Stimulated activated CD8-positive, alpha-beta memory T cell treated with anti-CD3 and anti-CD28 coated beads, Interleukin-15, amount 100 ng/mL, for 4 hours (primary cell): Measurements from ENCODE around the gene TMEM202.
"Not testable (repeated sequence)": the region's sequence is repeated elsewhere in the genome, so short reads cannot be mapped to it uniquely, and the experiment has no call there.

Experiments
- DNase-seq, 2 donors: peaks; one replicate each; pipeline ENCODE4 v3.0.0-alpha.2; 2020; ENCODE audit warnings: low read depth in 2 of 2

Gene TMEM202

DNA sequence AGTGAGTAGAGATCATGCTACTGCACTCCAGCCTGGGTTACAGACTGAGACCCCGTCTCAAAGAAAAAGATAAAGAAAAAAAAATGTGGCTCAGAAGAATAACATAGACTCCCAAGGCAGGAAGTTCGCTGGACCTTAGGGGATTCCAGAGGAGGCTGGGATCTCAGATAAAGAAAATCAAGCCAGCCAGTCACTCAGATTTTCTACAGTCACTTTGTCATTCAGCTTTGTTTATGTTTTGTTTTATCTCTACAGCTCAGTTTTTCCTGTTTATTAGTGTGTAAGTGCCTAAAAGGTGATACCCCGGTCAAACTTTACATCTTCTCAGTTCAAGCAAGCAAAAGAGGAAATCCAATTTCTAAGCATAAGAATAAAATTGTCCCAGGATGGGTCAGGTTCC is 6.3 kb downstream of the TMEM202 start:
- no peak for DNase-seq

DNA sequence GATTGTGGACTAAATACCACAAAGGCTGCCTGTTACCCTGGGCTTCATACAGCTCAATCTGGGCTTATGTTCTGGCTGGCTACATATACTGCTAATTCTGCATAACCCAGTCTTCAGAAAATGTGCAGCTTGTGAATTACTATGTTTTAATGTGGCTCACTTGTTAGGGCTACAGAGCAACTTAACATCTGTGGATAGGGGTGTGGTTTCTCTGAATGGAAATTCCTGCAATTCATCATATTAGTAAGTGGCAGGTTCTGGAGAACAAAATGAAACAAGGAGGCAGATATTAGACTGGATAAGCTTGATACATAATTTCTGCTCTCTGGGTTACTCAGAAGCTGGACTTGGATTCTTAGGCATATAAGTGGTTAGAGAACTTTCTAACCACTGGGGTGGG is 6.7 kb downstream of the TMEM202 start:
- no peak for DNase-seq

DNA sequence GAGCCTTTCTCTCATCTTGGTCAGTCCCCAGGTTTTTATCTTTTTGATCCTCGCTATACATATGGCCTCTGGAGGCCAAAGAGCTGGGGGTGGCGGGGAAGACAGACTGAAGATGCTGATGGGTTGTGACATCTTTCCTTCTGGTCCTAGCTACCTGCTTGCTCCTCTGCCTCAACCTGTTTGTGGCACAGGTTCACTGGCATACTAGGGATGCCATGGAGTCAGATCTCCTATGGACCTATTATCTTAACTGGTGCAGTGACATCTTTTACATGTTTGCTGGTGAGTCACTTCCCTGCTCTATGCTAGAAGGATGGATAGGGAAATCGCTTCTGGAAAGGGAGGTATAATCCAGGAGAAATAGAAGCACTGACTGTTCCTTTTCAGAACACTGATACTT is 8.8 kb downstream of the TMEM202 start:
- no peak for DNase-seq

DNA sequence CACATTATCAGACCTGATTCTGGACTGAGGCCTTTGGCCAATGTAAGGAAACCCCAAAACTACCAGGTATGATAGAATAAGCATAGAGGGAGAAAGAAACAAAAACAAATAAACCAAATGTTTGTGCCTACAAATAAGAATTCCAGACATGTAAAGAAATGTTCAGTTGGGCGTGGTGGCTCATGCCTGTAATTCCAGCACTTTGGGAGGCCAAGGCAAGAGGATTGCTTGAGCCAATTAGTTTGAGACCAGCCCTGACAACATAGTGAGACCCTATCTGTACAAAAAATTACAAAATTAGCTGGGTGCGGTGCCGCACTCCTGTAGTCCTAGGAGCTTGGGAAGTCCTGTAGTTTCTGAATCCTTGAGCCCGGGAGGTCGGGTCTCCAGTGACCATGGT is 13.0 kb downstream of the TMEM202 start:
- DNase-seq = no peak

DNA sequence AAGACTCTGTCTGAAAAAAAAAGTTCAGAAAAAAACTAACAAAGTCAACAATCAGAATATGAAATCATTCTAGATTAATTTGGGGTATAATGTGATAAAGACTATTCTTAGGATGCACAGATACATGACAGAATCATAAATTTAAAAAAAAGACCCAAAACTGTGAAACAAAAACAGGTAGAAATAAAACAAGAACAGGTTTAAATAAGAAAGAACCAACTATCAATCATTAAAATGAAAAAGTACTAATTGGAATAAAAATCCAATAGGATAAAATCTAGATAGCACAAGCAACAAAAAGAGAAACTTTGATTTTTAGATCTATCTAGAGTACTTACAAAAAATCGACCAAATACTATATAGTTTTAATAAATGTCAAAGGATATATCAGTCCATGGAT is 13.4 kb downstream of the TMEM202 start:
- no peak for DNase-seq

DNA sequence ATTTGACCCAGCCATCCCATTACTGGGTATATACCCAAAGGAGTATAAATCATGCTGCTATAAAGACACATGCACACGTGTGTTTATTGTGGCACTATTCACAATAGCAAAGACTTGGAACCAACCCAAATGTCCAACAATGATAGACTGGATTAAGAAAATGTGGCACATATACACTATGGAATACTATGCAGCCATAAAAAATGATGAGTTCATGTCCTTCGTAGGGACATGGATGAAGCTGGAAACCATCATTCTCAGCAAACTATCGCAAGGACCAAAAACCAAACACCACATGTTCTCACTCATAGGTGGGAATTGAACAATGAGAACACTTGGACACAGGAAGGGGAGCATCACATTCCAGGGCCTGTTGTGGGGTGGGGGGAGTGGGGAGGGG is 15.2 kb downstream of the TMEM202 start:
- DNase-seq = not testable (repeated sequence)

DNA sequence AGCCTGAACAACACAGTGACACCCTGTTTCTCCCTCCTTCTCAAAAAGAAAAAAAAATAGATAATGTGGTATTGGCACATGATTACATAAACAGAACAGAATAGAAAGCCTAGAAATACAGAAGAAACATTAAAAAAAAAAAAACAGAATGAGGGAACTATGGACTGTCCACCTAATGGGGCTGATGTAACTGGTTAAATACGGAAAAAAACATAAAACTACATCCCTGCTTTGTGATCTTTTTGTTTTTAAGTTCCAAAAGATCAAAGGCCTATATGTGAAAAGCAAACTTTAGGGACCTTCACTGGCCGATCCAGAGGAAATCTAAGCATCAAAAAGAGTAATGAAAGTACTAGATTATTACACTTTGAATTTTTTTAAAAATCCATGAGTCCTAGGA is 17.2 kb downstream of the TMEM202 start:
- DNase-seq = no peak

DNA sequence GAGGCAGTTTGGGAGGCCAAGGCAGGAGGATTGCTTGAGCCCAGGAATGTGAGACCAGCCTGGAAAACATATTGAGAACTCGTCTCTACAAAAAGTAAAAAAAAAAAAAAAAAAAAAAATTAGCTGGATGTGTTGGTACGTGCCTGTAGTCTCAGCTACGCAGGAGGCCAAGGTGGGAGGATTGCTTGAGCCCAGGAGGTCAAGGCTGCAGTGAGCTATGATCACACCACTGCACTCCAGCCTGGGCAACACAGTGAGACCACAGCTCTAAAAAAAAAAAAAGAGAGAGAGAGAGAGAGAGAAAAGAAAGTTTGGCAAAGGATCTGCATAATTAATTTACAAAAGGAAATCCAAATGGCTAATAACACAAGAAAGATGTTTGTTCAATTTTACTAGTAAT is 21.7 kb downstream of the TMEM202 start:
- DNase-seq = not testable (repeated sequence)

DNA sequence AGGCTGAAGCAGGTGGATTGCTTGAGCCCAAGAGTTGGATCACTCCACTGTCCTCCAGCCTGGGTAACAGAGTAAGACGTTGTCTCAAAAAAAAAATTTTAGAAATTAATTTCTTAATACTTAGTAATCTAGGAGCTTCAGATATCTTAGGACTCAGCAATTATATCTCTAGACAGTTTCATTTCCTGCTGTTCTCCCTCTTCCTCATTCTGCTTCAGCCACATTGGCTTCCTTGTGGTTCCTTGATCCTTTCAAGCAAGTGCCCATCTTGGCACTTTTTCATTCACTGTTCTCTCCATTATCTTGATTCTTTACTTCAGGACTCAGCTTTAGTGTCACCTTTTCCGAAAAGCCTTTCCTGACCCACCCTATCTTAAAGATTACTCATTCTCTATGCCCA is 22.5 kb downstream of the TMEM202 start:
- DNase-seq = no peak

DNA sequence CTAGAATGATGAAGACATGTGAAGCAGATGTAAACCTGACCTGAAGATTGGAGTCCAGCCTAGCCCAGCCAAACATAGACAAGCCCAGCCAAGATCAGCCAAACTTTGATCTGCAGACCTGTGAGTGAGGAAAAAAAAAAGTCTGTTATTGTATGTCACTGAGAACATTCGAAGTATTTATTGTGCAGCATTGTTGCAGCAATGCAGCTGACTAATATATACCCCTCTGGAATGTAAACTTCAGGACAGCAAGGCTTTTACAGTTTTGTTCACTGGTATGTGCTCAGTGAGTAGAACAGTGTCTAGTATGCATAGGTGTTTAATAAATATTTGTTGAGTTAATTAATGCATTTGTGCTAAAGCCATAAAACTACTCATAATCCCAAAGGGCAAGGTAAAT is 23.4 kb downstream of the TMEM202 start:
- no peak for DNase-seq

DNA sequence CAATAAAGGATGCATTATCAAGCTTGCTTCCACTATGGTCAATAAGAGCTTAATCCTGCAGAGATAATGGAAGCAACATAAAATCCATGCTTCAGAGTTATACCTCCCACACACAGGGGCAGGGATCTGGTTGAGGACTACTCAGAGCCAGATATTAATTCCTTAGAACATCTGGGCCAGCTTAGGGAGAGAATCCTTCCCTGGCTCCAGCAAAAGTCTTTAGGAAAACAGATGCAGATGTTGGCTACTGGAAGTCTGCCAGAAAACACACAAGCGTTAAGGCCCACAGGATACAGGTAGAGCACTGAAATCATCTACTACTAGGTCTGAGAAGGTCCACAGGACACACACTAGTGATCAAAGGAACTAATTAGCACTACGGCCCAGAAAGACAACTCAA is 25.2 kb downstream of the TMEM202 start:
- no peak for DNase-seq

DNA sequence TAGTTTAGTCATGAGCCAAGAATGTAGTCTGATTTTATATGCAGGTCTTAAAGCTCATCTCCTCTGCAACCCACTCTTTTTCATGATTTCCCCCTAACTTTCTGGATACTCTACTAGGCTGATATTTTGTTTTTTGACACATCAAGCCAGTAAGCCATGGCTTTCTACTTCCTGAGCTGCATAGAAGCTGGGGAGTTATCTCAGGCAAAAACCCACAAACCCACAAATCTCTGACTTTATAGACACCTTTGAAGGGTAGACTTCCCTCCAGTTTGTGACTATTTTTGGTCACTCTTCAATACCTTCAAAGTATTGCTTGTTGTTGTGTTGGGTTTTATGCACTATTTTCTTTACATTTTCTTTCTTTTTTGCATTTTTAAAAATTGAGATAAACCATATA is 28.6 kb downstream of the TMEM202 start:
- no peak for DNase-seq

DNA sequence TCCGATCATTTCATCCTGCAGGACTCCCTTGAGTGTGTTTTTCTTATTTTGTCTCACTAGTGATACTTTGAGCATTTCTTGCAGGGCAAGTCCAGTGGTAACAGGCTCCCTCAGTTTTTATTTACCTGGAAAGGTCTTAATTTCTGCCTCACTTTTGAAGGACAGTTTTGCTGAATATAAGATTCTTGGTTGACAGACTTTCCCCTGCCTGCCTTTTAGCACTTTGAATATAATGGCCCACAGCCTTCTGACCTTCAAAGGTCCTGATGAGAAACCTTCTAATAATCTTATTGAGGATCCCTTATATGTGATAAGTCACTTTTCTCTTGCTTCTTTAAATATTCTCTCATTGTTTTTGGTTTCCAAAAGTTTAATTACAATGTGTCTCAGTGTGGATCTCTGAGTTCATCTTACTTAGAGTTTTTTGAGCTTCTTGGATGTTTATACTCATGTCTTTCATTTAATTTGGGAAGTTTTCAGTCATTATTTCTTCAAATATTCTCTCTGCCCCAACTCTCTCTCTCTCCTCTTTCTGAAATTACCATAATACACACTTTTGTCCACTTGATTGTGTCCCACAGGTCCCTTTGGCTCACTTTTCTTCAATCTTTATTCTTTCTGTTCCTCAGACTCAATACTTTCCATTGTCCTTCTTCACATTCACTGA is 39.7 kb downstream of the TMEM202 start:
- no peak for DNase-seq

DNA sequence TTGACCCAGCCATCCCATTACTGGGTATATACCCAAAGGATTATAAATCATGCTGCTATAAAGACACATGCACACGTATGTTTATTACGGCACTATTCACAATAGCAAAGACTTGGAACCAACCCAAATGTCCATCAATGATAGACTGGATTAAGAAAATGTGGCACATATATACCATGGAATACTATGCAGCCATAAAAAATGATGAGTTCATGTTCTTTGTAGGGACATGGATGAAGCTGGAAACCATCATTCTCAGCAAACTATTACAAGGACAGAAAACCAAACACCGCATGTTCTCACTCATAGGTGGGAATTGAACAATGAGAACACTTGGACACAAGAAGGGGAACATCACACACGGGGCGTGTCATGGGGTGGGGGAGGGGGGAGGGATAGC is 44.7 kb downstream of the TMEM202 start:
- not testable (repeated sequence) for DNase-seq

DNA sequence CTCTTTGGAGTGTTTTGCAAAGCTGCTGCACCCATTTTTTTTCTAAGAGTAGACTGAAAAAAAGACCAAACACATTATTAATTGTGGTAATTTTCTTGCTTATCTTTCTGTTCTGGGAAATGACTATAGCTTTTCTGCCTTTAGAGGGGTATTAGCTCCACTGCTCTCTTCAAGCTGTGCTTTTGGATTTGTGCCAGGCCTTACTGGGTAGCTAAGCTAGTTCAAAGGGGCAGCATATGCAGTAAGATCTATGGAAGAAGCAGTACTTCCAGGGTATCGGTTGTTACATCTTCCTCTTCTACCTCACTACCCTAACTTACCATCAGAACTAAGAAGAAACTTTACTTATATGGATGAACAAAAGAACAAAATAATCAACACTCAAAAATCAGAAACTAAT is 47.3 kb downstream of the TMEM202 start:
- DNase-seq = no peak

DNA sequence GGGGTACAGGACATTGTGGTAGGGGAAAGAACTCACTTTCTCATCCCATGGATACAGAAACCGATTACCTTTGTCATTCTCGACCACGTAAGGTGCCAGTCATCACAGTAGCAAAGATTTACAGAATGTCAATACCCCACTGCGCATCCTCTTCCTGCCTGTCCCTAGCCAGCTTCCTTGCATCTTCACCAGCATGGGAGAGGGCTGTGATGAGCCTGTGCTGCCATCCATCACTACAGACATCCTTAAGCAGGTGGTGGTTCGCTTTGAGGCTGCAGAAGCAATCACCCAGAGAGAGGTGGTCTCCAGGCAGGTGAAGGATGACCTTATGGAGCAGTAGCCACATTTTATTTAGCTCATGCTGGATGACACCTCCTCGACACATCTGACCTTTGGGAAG is 52.7 kb downstream of the TMEM202 start:
- no peak for DNase-seq

DNA sequence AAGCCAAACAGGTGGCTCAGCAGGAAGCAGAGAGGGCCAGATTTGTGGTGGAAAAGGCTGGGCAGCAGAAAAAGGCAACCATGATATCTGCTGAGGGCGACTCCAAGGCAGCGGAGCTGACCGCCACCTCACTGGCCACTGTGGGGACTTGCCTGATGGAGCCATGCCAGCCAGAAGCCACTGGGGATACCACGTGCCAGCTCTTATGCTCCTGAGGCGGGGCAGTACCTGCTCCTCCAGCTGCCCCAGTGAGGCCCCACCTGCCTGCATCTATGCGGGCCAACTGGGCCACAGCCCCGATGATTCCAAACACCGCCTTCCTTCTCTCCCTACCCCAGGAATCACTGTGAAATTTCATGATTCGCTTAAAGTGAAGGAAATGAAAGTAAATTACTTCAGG is 53.1 kb downstream of the TMEM202 start:
- DNase-seq = no peak

DNA sequence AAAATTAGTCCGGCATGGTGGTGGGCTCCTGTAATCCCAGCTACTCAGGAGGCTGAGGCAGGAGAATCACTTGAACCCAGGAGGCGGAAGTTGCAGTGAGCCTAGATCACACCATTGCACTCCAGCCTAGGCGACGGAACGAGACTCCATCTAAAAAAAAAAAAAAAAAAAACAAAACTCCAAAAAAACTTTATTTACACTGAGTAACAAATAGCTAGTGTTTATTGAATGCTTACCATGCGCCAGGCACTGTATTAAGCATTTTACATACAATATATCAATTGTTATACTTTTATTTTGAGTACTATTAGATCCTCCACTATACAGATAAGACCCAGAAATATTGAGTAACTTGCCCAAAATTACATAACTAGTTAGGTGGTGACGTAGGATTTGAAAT is 58.6 kb downstream of the TMEM202 start:
- DNase-seq = no peak
